Peyer's patch (tissue), 4 donors: ENCODE measurements around the gene KIF2A. TPM values are rescaled to one million over a fixed set of nuclear protein-coding genes. Genes with fewer than 3 reads are reported as not detected.

ENCODE experiments used
- DNase-seq, 3 donors: peaks; one replicate each; pipeline ENCODE4 v3.0.0-alpha.2; 2017 to 2019
- H3K27ac ChIP-seq, 4 donors: fragments of 200-600 bp; sonication (generic); one replicate each; pipeline ENCODE4 v1.5.1; 2016 to 2019
- H3K27me3 ChIP-seq, 2 donors: fragments of 200-600 bp; sonication (generic); one replicate each; pipeline ENCODE4 v1.5.1; 2019
- H3K36me3 ChIP-seq, 3 donors: fragments of 200-600 bp; sonication (generic); one replicate each; pipeline ENCODE4 v1.5.1; 2016 to 2019
- H3K4me1 ChIP-seq, 4 donors: fragments of 200-600 bp; sonication (generic); one replicate each; pipeline ENCODE4 v1.5.1; 2016 to 2019
- H3K4me3 ChIP-seq, 4 donors: fragments of 200-600 bp; sonication (generic); 1 replicate in 3 of 4; 2 replicates in 1 of 4; pipeline ENCODE4 v1.5.1; 2016 to 2019; ENCODE audit warnings: mild to moderate bottlenecking in 1 of 4
- H3K9me3 ChIP-seq, 4 donors: fragments of 200-600 bp; sonication (generic); one replicate each; pipeline ENCODE4 v1.5.1; 2016 to 2019; ENCODE audit warnings: mild to moderate bottlenecking in 1 of 4
- POLR2A ChIP-seq, 2 donors: fragments of 450-650 bp; IDR thresholded peaks; one replicate each; pipeline ENCODE4 v1.5.1; 2017; ENCODE audit warnings: antibody characterized with exemption in 2 of 2, mild to moderate bottlenecking in 2 of 2, moderate library complexity in 2 of 2
- total RNA-seq, 4 donors: library from RNA; depleted of rRNA; stranded (reverse); fragments of >200 nt; gene quantifications; one replicate each; pipeline ENCODE4 v1.1.0, GENCODE V29; 2016
- TF ChIP-seq, protein P1 (sequence below), 6 experiments: fragments of 450-650 bp in 4 of 6; fragments of 200-600 bp in 2 of 6; sonication (generic) in 1 of 6; IDR thresholded peaks; one replicate each; pipeline ENCODE4 v1.5.1; 2017 to 2019; ENCODE audit warnings: antibody characterized with exemption in 6 of 6, mild to moderate bottlenecking in 3 of 6, moderate library complexity in 1 of 6

Gene KIF2A
- total RNA-seq, 4 donors from 2014 or later = 38.3 to 71.8 (median 41.6) TPM

DNA sequence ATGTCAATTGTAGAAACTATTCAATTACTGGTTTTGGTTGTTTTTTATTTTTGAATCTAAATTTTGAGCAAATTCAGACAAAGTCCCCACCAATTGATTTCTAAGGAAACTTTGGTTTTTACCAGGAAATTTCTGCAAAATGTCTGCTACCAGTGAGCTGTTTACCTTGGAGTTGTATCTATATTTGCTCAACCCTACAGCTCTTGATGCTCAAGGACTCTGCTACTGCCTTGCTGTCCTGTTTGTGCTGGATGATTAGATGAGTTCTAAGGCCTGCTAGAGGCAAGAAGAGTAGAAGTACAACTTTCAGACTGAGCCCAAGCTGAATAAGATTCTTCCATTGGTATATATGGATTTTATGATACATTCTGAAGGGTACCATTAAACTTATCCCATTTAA is 42.6 kb upstream of the KIF2A start:
- Histone ChIP-seq H3K4me3 (no peak overlapping the region), H3K36me3 (no peaks in the 10 kb centered on the region), H3K27me3 (no peaks in the 10 kb centered on the region), H3K9me3 (no peaks in the 10 kb centered on the region), H3K4me1 (no peaks in the 10 kb centered on the region), H3K27ac (no peak overlapping the region)
- TF ChIP-seq, protein P1, sequence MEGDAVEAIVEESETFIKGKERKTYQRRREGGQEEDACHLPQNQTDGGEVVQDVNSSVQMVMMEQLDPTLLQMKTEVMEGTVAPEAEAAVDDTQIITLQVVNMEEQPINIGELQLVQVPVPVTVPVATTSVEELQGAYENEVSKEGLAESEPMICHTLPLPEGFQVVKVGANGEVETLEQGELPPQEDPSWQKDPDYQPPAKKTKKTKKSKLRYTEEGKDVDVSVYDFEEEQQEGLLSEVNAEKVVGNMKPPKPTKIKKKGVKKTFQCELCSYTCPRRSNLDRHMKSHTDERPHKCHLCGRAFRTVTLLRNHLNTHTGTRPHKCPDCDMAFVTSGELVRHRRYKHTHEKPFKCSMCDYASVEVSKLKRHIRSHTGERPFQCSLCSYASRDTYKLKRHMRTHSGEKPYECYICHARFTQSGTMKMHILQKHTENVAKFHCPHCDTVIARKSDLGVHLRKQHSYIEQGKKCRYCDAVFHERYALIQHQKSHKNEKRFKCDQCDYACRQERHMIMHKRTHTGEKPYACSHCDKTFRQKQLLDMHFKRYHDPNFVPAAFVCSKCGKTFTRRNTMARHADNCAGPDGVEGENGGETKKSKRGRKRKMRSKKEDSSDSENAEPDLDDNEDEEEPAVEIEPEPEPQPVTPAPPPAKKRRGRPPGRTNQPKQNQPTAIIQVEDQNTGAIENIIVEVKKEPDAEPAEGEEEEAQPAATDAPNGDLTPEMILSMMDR (IDR thresholded peaks at IDR 0.05) = no peak
- no peak for TF ChIP-seq POLR2A (IDR thresholded peaks at IDR 0.05)
- DNase-seq = no peak

DNA sequence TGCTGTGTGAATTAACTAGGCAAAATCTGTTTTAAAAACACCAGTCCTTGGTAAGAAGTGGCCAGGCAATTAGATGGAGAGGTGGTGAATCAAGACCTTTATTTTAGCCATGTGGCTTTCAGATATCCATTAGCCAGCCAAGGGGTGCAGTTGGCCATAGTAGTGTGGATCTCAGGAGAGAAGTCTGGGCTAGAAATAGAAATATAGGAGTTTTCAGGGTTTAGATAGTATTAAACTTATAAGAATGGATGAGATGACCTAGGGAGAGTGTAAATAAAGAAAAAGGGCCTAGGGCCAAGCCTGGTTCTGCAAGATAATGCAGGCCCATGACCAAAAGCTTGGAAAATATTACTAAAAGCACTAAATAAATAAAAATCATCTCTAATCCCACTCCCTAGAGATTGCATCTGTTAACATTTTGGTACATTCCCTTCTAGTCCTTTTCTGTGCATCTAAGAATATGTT is 40.3 kb upstream of the KIF2A start:
- H3K4me1 ChIP-seq = no peaks in the 10 kb centered on the region
- H3K4me3 ChIP-seq = no peak overlapping the region
- no peak for DNase-seq

DNA sequence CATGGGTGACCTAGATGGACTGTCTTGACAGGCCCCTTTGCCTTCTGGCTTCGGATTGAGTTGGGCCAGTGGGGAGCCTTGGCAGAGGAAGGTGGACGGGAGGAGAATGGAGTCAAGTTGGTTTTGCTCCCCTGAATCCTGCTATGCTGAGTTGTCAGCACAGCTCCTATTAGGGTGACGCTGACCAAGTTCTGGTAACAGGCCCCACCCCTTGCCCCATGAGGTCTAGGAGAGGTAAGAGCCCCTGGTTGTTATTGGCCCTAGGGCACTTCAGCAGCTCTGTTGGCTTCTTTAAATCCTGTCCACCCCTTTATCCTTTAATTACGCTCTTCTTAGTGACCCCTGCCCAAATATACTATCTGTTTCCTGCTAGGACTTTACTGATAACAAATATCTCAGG is 39.4 kb upstream of the KIF2A start:
- Histone ChIP-seq H3K27me3 (no peaks in the 10 kb centered on the region), H3K4me1 (no peaks in the 10 kb centered on the region), H3K9me3 (no peaks in the 10 kb centered on the region), H3K27ac (no peak overlapping the region), H3K36me3 (no peaks in the 10 kb centered on the region), H3K4me3 (no peak overlapping the region)
- TF ChIP-seq POLR2A (IDR thresholded peaks at IDR 0.05) = no peak
- DNase-seq = no peak

More for the DNA sequence above, 40.3 kb upstream of the KIF2A start:
- Histone ChIP-seq H3K27ac (no peak overlapping the region), H3K36me3 (no peaks in the 10 kb centered on the region), H3K27me3 (no peaks in the 10 kb centered on the region), H3K9me3 (no peaks in the 10 kb centered on the region)
- TF ChIP-seq POLR2A (IDR thresholded peaks at IDR 0.05) = no peak
- TF ChIP-seq, protein P1 (IDR thresholded peaks at IDR 0.05) = no peak

DNA sequence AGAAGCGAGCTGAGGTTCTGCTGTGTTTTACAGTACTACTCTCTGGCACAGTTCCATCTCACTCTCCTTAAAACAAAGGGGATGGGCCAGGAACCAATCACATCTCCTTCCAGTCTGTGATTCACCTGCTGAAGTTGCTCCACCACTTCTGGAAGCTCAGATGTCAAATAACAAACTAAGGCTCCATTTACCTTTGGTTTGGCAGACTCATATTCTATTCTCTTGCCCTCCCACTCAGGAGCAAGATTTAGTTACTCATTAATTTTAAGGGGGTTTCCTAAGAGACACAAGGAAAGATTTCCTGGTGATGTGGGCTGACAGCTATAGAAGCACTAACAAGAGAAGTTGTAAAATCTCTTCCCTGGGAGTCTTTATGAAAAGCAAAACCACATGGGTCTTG is 37.8 kb upstream of the KIF2A start:
- DNase-seq = no peak
- no peaks in the 10 kb centered on the region for H3K36me3 ChIP-seq
- no peaks in the 10 kb centered on the region for H3K4me1 ChIP-seq
- H3K9me3 ChIP-seq = no peaks in the 10 kb centered on the region
- TF ChIP-seq, protein P1 (IDR thresholded peaks at IDR 0.05) = no peak
- no peak for TF ChIP-seq POLR2A (IDR thresholded peaks at IDR 0.05)
- no peak overlapping the region for H3K4me3 ChIP-seq
- H3K27ac ChIP-seq = no peak overlapping the region
- H3K27me3 ChIP-seq = no peaks in the 10 kb centered on the region

DNA sequence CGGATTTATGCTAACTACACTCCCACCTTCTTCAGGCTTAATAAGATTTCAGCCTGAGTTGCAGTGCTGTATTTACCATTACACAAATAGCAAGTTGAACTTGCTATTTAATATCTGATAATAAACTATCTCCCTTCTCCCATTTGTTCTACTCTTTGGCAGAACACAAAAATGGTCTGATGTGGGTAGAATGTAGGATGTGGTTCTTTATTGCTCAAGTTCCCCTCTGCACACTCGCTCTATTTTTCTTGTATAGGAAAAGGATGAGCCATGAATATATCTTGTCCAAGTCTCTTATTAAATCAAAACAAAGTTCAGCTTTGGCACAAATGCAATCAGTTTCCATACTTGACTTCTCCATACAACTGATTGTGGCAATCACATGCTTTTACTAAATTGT is 37.2 kb upstream of the KIF2A start:
- Histone ChIP-seq H3K4me3 (no peak overlapping the region), H3K9me3 (no peaks in the 10 kb centered on the region), H3K36me3 (no peaks in the 10 kb centered on the region), H3K27ac (no peak overlapping the region), H3K4me1 (no peaks in the 10 kb centered on the region), H3K27me3 (no peaks in the 10 kb centered on the region)
- TF ChIP-seq, protein P1 (IDR thresholded peaks at IDR 0.05) = no peak
- TF ChIP-seq POLR2A (IDR thresholded peaks at IDR 0.05) = no peak
- DNase-seq = no peak

DNA sequence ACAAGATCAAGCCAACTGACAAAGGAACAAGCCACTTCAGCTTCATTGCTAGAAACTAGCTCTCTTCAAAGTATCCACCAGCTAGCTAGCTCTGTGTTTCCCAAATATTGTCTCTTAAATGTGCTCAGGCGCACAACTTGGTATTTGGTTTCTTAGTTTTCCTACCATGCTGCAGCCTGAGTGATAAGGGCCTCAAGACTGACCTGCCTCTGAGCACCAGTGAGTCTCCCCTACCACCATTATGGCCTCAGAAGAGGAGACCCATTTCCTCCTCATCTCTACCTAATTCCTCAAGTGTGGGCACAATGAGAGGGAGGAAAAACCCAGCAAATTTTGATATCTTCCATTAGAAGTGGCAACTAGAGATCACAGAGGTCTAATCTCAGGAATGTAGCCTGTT is 34.6 kb upstream of the KIF2A start:
- Histone ChIP-seq H3K4me1 (no peaks in the 10 kb centered on the region), H3K9me3 (no peaks in the 10 kb centered on the region), H3K27me3 (no peaks in the 10 kb centered on the region), H3K27ac (no peak overlapping the region), H3K36me3 (no peaks in the 10 kb centered on the region), H3K4me3 (no peak overlapping the region)
- TF ChIP-seq, protein P1 (IDR thresholded peaks at IDR 0.05) = no peak
- TF ChIP-seq POLR2A (IDR thresholded peaks at IDR 0.05) = no peak
- no peak for DNase-seq
